Retinal pigment epithelial cell (primary cell): ENCODE data around the gene ADK.
"Not testable (repeated sequence)": the region's sequence is repeated elsewhere in the genome, so short reads cannot be mapped to it uniquely, and the experiment has no call there.

Experiments
- DNase-seq: peaks from one replicate; pipeline ENCODE4 v3.0.0-alpha.2; 2010; ENCODE audit warnings: low read depth
- H3K4me3 ChIP-seq: 2 replicates; pipeline ENCODE4 v1.5.1; 2011; ENCODE audit warnings: mild to moderate bottlenecking, low read length, control low read depth, moderate library complexity
- TF ChIP-seq, protein P1 (sequence below): conservative IDR thresholded peaks from 2 replicates; pipeline ENCODE4 v1.5.1; 2011; ENCODE audit warnings: low read depth, low read length, control low read depth, inconsistent platforms

ADK gene

DNA sequence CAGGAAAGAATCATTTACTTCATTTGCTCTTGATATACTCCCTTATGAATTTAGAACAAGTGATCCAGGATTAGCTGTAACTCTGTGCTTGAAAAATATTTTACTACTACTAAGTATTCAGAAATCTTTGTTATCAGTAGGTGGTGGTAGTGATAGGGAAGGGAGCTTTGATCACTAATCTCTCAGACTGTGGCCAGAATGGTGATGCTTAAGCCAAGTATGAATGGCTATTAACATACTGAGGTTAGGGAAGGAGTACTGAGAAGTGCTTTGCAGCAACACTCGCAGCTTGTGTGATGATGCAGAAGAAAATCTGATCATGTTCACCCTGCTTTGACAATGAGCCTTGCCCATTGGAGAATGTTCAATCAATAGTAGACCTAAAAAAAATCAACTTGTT, 29.7 kb upstream of the ADK start:
- TF ChIP-seq, protein P1, sequence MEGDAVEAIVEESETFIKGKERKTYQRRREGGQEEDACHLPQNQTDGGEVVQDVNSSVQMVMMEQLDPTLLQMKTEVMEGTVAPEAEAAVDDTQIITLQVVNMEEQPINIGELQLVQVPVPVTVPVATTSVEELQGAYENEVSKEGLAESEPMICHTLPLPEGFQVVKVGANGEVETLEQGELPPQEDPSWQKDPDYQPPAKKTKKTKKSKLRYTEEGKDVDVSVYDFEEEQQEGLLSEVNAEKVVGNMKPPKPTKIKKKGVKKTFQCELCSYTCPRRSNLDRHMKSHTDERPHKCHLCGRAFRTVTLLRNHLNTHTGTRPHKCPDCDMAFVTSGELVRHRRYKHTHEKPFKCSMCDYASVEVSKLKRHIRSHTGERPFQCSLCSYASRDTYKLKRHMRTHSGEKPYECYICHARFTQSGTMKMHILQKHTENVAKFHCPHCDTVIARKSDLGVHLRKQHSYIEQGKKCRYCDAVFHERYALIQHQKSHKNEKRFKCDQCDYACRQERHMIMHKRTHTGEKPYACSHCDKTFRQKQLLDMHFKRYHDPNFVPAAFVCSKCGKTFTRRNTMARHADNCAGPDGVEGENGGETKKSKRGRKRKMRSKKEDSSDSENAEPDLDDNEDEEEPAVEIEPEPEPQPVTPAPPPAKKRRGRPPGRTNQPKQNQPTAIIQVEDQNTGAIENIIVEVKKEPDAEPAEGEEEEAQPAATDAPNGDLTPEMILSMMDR: no peak
- DNase-seq: peak; percentile 14
- no peak overlapping the region for H3K4me3 ChIP-seq

DNA sequence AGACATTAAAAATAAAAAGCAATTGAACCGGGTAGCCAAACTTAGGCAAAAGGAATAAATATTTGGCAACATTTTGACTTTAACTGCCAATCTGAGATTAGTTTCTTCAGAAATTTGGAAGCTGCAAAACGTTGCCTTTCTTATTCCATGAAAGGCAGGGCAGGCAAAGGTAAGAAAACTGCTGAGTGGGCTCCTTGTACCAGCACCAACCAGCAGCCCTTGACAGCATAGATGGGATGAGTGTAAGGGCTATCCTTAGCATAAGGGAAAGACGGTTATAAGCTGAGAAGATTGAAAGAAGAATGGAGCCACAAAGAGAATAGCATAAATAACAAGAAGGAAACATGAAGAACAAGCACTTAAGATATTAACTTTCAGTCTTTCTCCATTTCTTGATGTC, 29.0 kb upstream of the ADK start:
- no peak overlapping the region for H3K4me3 ChIP-seq
- DNase-seq: no peak
- TF ChIP-seq, protein P1: no peak

DNA sequence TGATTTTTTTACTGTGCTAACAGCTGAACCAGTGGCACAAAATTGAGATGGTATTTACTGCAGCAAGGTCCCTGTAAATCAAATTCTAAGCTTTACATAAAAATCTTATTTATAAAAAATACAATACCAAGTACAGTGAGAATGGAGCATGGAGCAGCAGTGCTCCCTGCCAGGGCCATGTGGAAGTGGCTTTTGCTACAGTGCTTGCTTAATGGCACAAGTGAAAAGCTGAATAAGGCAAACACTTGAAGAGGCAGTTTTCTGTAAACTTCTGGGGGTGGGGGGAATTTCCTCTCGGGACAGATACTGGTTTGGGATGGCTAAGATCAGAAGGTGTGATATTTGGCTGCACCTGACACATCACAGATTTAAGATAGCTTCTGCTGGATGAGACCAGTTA, 27.9 kb upstream of the ADK start:
- no peak for DNase-seq
- TF ChIP-seq, protein P1: no peak
- H3K4me3 ChIP-seq: no peak overlapping the region

DNA sequence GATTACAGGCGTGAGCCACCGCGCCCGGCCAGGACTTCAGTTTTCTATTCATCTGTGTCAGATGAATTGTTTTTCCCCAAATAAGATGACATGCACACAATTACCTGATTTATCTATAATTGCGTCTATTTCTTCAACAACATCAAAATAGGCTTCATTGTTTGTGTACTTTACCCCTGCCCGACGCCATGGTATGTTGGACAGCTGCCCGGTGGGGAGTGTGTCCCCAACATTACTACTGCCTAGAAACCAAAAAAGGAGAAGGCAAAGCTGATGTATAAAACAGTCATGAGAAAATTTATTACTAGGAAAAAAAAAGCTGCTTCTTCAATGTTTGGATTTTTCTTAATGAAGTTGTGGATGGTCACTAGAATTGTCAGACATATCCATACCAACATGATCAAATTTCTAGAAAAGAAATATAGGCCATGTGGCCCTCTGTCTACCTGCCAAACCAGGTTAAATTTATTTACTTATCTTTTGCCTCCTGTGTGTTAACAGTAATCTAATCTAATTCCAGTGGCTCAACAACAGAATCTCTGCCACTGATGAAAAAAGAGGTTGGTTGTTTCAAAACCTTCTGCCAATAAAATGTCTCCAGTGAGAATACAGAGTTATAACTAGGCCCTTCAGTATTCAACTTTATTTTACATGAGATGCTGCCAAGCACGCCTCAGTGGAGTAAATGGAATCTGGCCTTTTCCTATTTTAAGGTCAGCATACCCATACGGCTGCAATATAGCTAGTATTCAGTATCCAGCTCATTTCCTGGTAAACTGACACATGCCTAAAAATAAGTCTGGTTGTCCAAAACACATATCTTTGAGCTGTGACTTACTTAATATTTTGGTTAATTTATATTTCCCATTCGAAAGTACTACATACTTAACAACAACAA, 16.8 kb upstream of the ADK start:
- TF ChIP-seq, protein P1: no peak
- no peak for DNase-seq
- no peak overlapping the region for H3K4me3 ChIP-seq

DNA sequence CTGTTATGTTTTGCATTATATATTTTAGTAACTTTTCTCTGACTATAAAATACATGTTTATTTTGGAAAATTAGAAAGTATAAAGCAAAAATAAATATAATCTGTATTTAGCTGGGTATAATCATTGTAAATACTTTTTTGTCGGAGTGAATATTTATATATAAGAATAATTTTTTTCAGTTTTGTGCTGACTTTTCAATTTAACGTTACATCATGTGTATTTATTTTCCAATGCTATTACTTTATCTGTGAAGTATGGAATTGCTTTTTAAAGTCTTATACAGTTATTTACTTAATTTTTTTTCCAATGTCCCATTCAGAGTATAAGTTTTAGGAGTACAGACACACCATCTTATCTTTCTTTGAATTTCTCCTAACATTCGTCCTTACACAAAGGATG, 15.6 kb upstream of the ADK start:
- TF ChIP-seq, protein P1: no peak
- H3K4me3 ChIP-seq: no peak overlapping the region
- DNase-seq: no peak

DNA sequence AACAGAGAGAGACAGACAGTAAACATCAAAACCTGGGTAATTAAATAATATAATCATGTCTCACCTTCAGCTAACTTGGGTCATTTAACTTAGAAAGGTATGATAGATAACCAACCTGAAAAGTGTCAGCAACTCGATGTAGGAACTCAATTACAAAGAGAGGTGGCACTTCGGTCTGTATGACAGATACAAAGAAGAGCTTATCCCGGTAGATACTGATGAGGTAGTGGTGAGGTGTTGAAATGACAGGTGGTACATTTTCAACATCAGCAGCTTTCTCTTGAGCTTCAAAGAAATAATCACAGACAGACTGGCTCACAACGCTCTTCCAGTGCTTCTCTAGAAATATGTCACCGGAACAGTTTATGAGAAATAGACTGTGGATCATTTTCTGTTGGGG, 13.0 kb upstream of the ADK start:
- no peak overlapping the region for H3K4me3 ChIP-seq
- DNase-seq: no peak
- TF ChIP-seq, protein P1: no peak

DNA sequence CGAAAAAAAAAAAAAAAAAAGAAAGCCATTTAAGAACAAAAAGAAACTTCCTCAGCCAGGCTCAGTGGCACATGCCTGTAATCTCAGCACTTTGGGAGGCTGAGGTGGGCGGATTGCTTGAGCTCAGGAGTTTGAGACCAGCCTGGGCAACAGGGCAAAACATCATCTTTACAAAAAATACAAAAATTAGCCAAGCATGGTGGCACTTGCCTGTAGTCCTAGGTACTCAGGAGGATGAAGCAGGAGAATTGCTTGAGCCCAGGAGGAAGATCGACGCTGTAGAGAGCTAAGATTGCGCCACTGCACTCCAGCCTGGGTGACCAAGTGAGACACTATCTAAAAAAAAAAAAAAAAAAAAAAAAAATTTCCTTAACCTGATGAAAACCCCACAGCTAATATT, 12.4 kb upstream of the ADK start:
- not testable (repeated sequence) for H3K4me3 ChIP-seq, DNase-seq
